Ishikawa (cell line): Measurements from ENCODE around the gene SOX15.

Experiments used
- CEBPB ChIP-seq: IDR thresholded peaks from 2 replicates; pipeline ENCODE4 v1.6.1; 2012
- CREB1 ChIP-seq: IDR thresholded peaks from 2 replicates; pipeline ENCODE4 v1.6.1; 2012; ENCODE audit warnings: low read depth
- EP300 ChIP-seq: IDR thresholded peaks from 2 replicates; pipeline ENCODE4 v1.6.1; 2012; ENCODE audit warnings: borderline replicate concordance
- FOXM1 ChIP-seq: IDR thresholded peaks from 2 replicates; pipeline ENCODE4 v1.6.1; 2012; ENCODE audit warnings: low read depth, borderline replicate concordance
- NFIC ChIP-seq: IDR thresholded peaks from 2 replicates; pipeline ENCODE4 v1.6.1; 2012
- TAF1 ChIP-seq: IDR thresholded peaks from 2 replicates; pipeline ENCODE4 v1.6.1; 2012; ENCODE audit warnings: low read depth, mild to moderate bottlenecking
- TCF12 ChIP-seq: IDR thresholded peaks from 2 replicates; pipeline ENCODE4 v1.6.1; 2012; ENCODE audit warnings: low read depth
- YY1 ChIP-seq: IDR thresholded peaks from 2 replicates; pipeline ENCODE4 v1.6.1; 2012; ENCODE audit warnings: low read depth
- TF ChIP-seq, protein P1 (sequence below): IDR thresholded peaks from 2 replicates; pipeline ENCODE4 v1.6.1; 2012
- TF ChIP-seq, protein P2 (sequence below): IDR thresholded peaks from 2 replicates; pipeline ENCODE4 v1.6.1; 2012; ENCODE audit warnings: low read depth, mild to moderate bottlenecking

DNA sequence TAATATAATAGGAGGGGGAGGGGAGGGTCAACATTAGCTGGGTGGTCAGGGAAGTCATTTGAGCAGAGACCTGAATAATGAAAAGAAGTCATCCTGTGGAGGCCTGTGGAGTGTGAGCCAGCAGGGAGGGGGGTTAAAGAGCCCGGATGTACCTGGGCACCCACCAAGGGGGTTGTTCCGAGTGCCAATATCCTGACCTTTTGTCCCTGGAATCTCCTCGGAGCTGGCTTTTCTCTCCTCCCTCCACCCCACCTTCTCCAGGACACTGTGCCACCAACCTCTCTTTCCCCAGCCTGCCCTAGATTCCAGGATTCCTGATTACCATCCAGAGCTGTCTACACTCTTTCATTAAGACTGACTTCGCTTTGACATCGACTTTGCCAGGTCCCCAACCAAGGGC, 46.3 kb upstream of the SOX15 start:
- TF ChIP-seq, protein P1, sequence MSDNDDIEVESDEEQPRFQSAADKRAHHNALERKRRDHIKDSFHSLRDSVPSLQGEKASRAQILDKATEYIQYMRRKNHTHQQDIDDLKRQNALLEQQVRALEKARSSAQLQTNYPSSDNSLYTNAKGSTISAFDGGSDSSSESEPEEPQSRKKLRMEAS: no peak
- TF ChIP-seq TCF12 (no peak), EP300 (no peak), CREB1 (no peak), YY1 (no peak), FOXM1 (no peak), TAF1 (no peak), CEBPB (no peak), NFIC (no peak)
- TF ChIP-seq, protein P2, sequence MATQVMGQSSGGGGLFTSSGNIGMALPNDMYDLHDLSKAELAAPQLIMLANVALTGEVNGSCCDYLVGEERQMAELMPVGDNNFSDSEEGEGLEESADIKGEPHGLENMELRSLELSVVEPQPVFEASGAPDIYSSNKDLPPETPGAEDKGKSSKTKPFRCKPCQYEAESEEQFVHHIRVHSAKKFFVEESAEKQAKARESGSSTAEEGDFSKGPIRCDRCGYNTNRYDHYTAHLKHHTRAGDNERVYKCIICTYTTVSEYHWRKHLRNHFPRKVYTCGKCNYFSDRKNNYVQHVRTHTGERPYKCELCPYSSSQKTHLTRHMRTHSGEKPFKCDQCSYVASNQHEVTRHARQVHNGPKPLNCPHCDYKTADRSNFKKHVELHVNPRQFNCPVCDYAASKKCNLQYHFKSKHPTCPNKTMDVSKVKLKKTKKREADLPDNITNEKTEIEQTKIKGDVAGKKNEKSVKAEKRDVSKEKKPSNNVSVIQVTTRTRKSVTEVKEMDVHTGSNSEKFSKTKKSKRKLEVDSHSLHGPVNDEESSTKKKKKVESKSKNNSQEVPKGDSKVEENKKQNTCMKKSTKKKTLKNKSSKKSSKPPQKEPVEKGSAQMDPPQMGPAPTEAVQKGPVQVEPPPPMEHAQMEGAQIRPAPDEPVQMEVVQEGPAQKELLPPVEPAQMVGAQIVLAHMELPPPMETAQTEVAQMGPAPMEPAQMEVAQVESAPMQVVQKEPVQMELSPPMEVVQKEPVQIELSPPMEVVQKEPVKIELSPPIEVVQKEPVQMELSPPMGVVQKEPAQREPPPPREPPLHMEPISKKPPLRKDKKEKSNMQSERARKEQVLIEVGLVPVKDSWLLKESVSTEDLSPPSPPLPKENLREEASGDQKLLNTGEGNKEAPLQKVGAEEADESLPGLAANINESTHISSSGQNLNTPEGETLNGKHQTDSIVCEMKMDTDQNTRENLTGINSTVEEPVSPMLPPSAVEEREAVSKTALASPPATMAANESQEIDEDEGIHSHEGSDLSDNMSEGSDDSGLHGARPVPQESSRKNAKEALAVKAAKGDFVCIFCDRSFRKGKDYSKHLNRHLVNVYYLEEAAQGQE: no peak
